NCI-H1930 (cell line): ENCODE data around the gene FNDC3A.
A peak's percentile ranks its signal among the peaks of the same experiment; 100 is the strongest.
"Not testable (repeated sequence)": the region's sequence is repeated elsewhere in the genome, so short reads cannot be mapped to it uniquely, and the experiment has no call there.

Experiments used
- DNase-seq, 2 experiments: peaks; one replicate each; lab custom pipeline; 2025; lab: John Stamatoyannopoulos, UW

The FNDC3A gene

DNA sequence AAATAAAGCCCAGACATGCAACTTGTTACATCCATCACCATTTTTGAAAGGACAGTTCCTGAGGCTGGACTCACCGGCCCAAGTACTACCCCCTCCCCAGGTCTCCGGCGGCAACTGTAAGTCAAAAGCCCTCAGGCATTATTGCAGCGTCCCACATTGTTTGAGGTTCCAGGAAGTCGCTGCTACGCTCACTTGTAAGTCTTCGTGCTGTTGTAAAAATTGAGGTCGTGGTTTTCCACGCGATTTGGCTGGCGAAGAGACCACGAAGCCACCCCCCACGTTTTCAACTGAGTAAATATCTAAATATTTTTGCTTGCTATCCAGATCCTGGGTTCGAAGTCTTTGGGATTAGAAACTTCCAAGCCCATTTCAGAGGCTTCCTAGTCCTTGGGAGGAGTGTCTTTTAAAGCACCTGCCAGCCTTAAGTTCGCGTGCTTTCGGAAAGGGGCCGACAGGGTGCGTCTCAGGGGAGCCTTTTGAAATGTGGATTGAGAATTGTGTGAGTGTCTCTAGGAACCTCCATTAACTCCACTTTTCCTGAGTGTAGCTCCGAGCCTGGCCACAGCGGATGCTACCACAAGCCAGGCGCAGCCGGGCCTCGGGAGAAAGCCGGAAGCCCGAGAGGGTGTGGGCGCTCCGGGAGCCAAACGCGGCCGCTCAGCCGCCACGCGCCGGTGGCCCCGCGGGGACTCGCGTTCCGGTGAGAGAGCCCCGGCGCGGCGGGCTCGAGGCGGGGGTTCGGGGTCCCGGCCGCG, 434 bp upstream of the FNDC3A start:
- DNase-seq, result peak; percentile 18 to 58

DNA sequence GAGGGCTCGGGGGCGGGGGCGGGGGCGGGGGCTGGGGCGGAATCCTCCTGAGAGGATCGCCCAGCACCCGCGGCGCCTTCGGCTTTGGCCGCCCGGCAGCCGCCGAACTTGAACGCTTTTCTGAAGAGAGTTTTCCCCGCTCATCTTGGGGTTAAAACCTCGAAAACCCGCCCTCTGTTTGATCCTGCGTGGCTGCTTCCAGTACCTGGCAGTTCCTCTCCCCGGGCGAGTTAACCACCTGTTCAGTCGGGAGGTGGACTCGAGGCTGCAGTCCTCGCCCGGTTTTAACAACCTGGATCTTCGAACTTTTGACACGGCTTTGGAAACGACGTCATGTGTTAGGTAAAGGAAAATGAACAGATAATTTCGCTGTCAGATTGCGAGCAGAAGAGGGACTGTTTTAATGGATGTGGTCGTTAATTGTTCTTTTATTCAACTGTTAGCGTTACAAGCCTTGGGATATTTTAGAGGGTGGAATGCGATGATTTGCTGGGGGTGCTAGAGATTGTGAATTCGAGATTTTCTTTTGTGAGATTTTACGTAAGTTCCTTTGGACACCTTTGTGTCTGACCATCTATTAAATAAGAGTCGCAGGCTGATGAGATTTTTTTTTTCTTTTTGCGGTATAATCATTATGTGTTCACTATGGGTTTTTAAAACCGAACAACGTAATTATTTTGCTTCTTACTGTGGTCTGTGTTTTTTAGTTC, 1.0 kb downstream of the FNDC3A start:
- peak; percentile 70 to 80 for DNase-seq

DNA sequence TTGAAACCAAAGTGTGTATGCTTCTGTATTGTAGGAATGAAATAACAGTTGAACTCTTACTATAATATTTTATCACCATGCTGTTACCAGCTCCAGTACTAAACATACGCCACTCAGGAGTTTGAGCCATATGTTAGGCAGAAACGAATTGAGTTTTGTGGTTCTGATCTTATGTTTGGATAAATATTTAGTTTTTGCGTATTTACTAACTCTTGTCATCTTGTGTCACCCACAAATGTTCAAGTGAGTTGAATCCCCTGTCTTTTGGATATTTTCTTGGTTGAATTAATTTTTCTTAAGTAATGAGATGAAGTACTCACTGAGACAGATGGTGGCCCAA, 1.5 kb downstream of the FNDC3A start:
- no peak for DNase-seq

DNA sequence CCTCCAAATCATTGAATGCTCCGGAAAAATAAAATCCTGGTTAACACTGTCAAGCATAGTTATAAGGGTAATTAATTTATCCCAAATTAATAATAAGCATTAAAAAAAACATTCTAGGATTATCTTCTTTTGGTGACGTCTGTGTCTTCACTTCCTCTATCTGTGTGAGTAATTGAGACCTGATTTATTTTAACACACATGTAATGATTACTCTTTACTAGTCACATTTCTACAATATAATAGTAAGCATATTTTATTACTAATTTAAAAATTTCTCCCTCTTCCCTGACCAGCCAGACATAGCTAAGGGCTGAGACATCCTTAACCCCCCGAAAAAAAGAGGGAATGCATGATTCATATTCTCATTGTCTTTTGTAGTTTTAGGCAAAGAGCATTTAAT, 2.3 kb downstream of the FNDC3A start:
- DNase-seq, result no peak

DNA sequence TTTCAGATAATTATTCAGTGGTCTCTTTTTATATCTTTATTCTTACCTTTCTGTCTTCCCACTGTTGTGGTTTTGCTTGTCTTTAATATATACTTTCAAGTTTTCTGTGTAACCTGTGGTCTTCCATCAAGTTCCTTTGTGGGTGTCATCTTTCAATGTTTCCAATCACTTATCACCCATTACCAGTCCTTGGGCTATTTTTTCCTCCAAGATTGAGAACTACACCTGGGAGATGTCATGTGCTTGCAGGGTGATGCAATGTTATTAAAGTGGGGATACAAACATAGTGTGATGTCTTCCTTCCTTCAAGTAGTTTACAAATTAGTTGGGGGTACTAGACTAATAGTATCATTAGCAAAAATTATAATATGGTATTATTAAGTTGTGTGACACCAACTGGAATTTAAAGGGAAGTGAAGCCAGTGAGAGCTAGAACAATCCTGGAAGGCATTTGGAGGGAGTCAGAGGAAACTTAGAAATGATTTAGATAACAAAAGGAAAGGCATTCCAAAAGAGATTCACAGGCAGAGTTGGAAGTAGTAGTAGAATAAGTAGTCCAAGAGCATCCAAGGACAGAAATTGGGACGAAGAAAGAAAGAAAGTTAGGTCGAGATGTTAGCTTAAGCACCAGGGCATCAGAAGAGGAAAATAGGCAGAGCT, 3.4 kb downstream of the FNDC3A start:
- DNase-seq, result no peak

DNA sequence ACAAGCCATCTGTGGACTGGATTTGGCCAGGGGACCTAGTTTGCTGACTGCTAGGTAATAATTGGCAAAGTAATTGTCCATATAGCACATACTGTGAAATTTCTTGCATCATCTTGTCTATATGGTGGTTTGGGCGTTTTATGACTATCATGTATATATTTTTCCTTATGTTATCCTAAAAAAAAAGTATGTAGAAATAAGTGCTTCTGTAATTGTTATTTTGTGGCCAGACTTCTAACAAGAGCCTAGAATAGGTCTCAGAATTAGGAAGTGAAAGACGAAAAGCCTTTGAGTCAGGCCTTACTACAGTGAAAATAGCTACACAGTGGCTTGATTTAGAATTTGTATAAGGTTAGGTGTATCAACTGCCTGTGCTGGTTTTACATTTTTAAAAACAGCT, 4.2 kb downstream of the FNDC3A start:
- no peak for DNase-seq

DNA sequence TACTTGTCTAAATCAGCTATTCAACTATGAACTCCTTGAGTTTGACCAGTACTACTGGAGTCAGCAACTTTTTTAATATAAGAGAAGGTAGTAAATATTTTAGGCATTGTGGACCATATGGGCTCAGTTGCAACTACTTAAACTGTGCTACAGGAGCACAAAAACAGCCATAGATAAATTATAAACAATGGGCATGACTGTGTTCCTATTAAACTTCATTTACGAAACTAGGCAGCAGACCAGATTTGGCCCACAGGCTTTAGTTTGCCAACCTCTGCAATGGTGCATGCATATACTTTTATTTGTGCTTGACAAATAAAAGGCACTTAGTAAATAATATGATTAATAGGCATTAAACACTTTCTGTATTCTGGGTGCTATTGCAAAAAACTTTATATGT, 7.6 kb downstream of the FNDC3A start:
- no peak for DNase-seq

DNA sequence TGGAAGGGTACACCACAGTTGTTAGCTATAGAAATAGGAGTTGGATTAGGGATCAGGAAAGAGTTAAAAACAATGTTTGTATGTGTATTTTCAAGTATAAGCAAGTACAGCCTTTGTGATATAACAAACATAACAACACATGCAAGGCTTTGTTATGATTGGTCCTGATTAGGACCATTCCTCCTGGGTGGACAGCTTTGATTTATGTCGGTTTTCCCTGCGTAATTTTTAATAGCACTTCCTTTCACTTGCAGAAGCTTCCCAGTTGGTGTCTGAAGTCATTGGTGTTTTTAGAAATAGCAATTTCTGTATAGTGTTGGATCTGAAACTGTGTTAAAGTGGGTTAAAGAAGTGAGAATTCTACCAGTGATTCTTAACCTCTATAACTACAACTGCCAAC, 10.0 kb downstream of the FNDC3A start:
- DNase-seq, result no peak

DNA sequence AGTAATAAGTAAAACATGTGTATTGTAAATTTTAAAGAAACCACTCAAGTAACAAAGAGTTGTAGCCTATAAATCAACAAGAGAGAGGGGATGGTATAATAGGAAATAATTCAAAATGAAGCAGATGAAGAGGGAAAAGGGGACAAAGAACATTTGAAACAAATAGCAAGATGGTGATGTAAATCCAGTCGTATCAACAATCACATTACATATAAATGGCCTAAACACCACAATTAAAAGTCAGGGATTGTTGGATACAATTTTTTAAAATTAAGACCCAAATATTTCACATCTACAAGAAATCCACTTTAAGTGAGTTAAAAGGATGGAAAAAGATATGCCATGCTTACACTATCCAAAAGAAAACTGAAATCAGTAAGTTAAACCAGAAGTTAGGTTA, 15.2 kb downstream of the FNDC3A start:
- DNase-seq, result no peak

DNA sequence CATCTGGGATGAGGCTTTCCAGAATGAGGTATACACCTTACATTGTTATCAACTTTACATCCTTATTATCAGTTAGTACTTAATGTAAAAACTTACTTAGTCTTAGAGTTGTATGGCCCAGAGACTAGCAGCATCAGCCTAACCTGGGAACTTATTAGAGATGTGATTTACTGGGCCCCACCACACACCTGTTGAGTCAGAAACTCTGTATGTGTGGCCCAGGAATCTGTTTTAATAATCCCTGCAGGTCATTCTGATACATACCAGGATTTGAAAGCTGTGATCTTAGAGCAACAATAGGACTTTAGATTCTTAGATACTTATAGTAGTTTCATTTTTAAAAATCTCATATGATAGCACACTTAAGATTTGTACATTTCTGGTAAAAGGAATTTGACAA, 17.4 kb downstream of the FNDC3A start:
- no peak for DNase-seq

DNA sequence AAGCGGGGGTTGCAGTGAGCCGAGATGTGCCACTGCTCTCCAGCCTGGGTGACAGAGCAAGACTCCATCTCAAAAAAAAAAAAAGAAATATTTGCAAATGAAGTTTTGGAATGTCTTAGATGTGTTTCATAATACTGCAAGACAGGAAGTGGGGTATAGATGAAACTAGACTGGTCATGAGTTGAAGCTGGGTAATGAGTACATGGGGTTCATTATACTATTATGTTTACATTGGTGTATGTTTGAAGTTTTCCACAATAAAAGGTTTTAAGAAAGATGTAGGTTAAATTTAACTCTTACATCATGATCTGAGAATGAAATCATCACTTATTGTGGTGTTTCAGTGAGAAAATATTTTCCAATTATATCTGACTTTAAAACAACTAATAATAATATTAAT, 19.0 kb downstream of the FNDC3A start:
- DNase-seq, result no peak

DNA sequence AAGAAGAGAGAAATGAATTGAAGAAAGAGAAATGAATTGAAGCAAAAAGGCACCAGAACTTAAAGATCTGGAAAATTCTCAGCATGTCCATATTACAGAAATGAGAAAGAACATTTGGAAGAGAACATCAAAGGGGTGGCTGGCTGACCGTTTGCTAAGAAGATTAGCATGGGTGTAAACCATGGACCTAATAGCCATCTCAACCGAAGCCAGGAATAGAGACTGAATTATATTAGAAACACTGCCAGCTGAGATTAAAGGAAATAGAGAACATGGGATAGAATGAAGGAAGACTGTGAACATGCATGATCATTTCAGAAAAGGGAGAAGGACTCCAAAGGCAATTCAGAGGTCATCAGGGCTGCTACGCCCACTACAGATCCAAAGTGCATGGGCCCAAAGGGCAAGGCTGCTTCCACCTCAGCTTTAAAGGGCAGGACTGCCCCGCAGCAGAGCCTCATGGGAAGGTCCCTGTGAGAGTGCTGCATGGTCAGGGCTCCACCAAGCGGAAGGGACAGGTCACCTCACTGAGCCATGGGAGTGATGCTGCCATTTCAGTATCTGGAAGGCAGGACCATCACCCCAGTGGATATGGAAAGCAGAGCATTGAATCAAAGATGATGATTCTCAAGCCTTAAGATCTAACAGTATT, 23.1 kb downstream of the FNDC3A start:
- DNase-seq, result no peak

DNA sequence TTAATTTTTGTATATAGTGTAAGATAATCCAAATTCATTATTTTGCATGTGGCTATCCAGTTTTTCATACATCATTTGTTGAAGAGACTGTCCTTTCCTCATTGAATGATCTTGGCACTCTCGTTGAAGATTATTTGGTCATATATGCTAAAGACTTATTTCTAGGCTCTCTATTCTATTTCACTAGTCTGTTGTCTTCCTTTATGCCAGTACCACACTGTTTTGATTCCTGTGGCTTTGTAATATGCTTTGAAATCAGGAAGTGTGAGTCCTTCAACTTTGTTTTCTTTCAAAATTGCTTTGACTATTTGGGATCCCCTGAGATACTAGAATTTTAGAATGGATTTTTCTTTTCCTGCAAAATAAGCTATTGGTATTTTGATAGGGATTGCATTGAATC, 24.5 kb downstream of the FNDC3A start:
- no peak for DNase-seq

DNA sequence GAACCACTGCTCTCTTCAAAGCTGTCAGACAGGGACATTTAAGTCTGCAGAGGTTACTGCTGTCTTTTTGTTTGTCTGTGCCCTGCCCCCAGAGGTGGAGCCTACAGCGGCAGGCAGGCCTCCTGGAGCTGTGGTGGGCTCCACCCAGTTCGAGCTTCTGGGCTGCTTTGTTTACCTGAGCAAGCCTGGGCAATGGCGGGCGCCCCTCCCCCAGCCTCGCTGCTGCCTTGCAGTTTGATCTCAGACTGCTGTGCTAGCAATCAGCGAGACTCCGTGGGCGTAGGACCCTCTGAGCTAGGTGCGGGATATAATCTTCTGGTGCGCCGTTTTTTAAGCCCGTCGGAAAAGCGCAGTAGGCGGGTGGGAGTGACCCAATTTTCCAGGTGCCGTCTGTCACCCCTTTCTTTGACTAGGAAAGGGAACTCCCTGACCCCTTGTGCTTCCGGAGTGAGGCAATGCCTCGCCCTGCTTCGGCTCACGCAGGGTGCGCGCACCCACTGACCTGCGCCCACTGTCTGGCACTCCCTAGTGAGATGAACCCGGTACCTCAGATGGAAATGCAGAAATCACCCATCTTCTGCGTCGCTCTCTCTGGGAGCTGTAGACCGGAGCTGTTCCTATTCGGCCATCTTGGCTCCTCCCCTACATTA, 43.4 kb downstream of the FNDC3A start:
- DNase-seq, result not testable (repeated sequence)

DNA sequence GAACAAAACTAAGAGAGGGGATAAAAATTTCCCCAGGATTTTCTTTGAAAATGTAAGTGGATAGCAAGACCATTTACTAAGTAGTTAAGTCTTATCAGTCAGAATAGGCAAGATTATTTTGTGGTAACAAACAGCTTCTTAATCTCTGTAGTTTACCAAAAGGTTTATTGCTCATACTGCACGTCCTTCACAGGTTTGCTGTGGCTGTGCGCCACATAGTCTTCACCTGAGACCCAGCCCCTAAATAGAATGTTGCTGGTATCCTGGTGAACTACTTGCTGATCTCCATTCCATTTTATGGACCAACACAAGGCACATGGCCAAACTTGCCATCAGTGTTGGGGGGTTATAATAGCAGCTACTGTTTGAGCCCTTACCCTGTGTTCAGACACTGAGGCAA, 44.6 kb downstream of the FNDC3A start:
- no peak for DNase-seq

DNA sequence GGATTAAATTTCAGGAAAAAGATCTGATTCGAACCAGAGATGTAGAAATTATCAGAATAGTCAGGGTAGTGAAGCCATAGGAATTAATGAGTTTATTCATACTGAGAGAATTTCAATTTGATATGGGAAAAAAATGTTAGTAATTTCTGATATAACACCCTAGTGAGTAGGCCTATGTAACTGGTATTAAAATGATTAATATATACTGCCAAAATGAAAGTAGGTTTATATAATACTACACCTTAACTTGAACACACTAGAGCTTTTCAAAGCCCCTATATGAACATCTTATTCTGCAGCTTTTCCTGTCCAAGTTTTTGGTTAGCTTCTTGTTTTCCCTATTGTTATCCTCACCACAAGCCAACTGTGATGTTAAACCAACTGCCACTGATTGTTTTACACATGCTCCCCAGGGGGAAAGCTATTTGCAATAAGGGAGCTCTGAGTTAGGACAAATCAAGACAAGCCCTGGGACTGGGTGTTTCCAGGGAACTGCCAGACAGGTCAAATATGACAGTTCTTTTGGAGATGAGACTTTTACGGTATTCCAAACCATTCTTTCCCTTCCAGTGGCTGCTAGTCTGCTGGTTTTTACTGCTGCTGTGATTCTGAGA, 45.3 kb downstream of the FNDC3A start:
- no peak for DNase-seq

DNA sequence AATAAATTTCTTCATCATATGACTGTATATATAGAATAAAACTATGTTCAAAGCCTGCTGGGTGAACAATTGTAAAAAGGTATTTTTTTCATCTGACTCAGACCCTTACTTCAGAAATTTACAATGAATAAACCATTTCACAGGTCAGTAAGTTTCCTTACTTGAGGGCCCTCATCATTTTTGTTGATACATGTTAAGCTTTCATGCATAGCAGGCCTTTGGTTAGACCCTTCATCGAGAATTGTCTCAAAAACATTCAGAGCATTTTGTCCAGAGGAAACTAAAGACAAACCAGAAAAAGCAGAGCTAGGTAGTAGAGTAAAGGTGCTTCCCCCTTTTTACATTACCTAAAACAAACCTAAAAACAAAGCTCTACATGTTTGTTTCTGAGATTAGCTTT, 46.2 kb downstream of the FNDC3A start:
- DNase-seq, result no peak

DNA sequence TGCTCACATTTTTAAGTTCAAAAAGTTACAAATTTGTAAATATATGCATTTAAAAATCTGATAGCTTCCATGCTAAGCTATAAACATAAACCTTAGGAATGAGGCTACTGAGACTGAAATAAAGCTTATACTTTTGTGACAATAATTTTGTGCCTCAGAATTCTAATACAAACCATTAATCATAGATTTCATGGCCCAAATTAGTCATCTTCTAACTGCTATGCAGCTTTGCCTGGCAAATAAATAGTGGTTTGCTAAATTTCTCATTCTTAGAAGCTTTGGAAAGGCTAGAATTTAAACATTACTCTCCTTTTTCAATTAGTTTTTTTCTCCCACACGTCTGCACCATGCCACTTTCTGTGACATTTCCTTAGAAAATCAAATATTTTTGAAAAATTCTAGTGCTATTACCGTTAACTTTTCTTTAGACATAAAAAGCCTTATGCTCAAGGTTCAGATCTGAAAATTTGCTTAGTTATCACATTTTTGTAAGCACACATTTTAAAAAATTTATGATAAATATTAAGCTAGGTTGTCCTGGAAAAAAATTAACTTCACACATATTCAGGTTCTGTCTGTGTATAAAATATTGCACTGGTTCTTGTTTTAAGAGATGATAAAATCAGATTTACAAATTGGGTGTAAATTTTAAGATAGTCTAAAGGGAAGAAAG, 46.9 kb downstream of the FNDC3A start:
- DNase-seq, result no peak

DNA sequence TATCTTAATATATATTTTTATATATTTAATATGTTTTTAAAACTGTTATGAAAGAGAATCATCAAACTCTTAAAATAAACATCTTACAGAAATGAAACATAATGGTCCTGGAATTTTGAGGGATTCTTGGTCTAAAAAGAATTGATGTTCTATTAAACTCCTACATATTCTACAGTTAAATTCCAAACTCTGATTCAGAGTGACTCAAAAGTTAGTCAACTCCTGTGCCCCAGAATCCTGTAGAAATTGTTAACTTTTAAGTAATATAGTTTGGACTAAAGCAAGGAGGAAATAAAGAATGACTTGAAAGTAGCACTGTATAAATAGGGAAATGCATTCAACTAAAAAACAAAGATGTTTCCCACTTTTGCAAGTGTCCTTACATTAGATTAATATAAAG, 47.7 kb downstream of the FNDC3A start:
- no peak for DNase-seq

DNA sequence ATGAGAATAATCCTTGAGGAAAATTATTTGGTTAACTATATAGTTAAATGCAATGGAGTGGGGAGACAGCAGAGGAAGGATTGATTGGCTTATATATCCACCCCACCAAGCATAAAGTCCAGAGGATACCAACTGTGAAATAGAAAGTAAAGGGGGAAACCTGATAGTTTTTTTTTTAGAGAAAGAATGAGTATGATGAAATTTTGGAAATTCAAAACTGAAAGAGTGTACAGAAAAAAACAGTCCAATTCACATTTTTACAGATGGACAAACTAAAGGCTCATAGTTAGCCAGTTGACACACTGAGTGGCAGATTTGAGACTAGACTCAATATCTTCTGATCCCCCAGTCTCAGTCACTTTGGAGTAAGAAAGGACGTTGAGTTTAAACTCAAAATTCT, 51.1 kb downstream of the FNDC3A start:
- DNase-seq, result no peak

DNA sequence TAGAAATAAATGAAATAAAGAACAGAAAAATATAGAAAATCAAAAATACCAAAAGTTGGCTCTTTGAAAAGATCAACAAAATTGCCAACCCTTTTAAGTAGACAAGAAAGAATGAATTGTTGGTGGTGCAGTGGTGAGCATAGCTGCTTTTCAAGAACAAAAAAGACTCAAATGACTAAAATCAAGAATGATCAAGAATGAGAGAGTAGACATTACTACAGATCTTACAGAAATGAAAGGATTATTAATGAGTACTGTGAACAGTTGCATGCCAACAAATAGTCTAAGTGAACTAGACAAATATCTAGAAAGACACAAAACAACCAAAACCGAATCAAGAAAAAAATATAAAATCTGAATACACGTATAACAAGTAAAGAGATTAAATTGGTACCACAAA, 53.9 kb downstream of the FNDC3A start:
- DNase-seq, result no peak
